ENCODE results near the gene IL13.

GRCh38 chr5:132664696-132665209 is 6.8 kb downstream of the IL13 start:
- TF ChIP-seq CTCF (IDR thresholded peaks at IDR 0.05) = no peak
- no peak for TF ChIP-seq POLR2A (IDR thresholded peaks at IDR 0.05)

All from ovary (tissue), 3 donors.